Nephron (organoid): ENCODE results near the gene ATXN7L3.
"Not testable (repeated sequence)": the region's sequence is repeated elsewhere in the genome, so short reads cannot be mapped to it uniquely, and the experiment has no call there.

Experiments used
- H3K27ac Mint-ChIP-seq, 3 experiments: 2 replicates each; pipeline ENCODE4 v1.8.0; 2020; ENCODE audit warnings: mixed read lengths in 3 of 3, mild to moderate bottlenecking in 2 of 3, moderate library complexity in 1 of 3
- H3K27me3 Mint-ChIP-seq: 2 replicates; pipeline ENCODE4 v1.8.0; 2021; ENCODE audit warnings: low read depth, mild to moderate bottlenecking, moderate library complexity, mixed read lengths
- H3K36me3 Mint-ChIP-seq: 2 replicates; pipeline ENCODE4 v1.8.0; 2020; ENCODE audit warnings: low read depth, mixed read lengths
- H3K4me1 Mint-ChIP-seq: 2 replicates; pipeline ENCODE4 v1.8.0; 2020; ENCODE audit warnings: mixed read lengths
- H3K4me3 Mint-ChIP-seq, 3 experiments: 2 replicates each; pipeline ENCODE4 v1.8.0; 2020; ENCODE audit warnings: mild to moderate bottlenecking in 3 of 3, mixed read lengths in 3 of 3, moderate library complexity in 2 of 3
- H3K9me3 Mint-ChIP-seq: 2 replicates; pipeline ENCODE4 v1.8.0; 2020; ENCODE audit warnings: mixed read lengths
- TF ChIP-seq, protein P1 (sequence below), 3 experiments: fragments of 200-600 bp; sonication (generic); IDR thresholded peaks; one replicate each; pipeline ENCODE4 v1.5.0; 2021; ENCODE audit warnings: antibody characterized with exemption in 3 of 3; ENCODE audit not compliant: unreplicated experiment in 3 of 3

The ATXN7L3 gene

DNA sequence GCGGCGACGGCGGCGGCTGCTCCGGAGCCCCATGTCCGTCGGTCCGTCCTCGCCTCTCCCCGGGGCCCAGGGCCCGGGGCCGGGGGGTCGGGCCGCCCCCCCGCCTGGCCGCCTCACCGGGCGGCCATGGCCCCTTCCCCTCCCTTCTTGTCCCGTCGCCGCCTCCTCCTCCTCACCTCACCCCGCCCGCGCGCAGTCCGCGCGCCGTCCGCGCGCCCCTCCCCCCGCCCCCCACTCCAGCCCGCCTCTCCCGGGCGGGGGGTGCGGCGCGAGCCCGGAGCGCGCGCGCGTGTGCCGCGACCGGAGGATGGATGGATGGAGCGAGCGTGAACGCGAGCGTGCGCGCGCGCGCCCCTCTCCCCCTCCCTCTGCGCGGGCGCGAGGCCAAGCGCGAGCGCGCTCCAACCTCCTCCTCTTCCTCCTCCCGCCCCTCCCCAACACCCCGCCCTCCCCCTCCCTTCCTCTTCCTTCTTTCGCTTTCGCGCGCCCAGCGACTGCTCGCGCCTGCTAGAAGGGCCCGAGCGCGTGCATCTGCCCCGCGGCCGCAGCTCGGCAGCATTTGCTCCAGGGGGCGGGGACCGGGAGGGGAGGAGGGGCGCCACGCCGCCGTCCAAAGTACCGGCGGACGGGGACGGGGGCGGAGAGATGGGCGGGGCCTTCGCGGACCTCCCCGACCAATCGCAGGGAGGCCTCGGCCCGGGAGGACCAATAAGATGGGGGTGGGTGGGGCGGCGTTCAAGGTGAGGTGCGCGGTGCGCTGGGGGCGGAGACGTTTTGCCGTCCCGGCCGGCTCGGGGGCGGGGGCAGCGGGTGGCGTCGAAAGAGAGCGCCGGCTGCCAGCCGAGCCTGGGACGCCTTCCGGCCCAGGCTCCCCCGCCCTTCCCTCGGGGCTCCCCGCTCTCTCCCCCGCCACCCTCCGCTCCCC, at the start of gene ATXN7L3:
Gene ATXN7L3, minus strand, starts transcription at position 332 of the 925 bp plus-strand sequence. CDS start 1,814 bp downstream, outside the sequence.
- Mint-ChIP-seq H3K27ac (peak within 1 kb of the TSS; percentile 93 to 99 (median 98)), H3K36me3 (peaks cover 30% of the 10 kb centered on the region), H3K9me3 (no peaks in the 10 kb centered on the region), H3K4me1 (peaks cover 38% of the 10 kb centered on the region), H3K4me3 (peak within 1 kb of the TSS; percentile 93 to 95 (median 94)), H3K27me3 (no peaks in the 10 kb centered on the region)
- TF ChIP-seq, protein P1, sequence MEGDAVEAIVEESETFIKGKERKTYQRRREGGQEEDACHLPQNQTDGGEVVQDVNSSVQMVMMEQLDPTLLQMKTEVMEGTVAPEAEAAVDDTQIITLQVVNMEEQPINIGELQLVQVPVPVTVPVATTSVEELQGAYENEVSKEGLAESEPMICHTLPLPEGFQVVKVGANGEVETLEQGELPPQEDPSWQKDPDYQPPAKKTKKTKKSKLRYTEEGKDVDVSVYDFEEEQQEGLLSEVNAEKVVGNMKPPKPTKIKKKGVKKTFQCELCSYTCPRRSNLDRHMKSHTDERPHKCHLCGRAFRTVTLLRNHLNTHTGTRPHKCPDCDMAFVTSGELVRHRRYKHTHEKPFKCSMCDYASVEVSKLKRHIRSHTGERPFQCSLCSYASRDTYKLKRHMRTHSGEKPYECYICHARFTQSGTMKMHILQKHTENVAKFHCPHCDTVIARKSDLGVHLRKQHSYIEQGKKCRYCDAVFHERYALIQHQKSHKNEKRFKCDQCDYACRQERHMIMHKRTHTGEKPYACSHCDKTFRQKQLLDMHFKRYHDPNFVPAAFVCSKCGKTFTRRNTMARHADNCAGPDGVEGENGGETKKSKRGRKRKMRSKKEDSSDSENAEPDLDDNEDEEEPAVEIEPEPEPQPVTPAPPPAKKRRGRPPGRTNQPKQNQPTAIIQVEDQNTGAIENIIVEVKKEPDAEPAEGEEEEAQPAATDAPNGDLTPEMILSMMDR (IDR thresholded peaks at IDR 0.05; ENCODE audit: unreplicated experiment in 3 of 3), result no peak

- TF ChIP-seq, protein P1 (IDR thresholded peaks at IDR 0.05; ENCODE audit: unreplicated experiment in 3 of 3), result no peak
- Mint-ChIP-seq H3K9me3 (no peaks in the 10 kb centered on the region), H3K27me3 (peaks cover 11% of the 10 kb centered on the region)
Measured at GRCh38 chr17:44247876-44248736, 48.4 kb upstream of the ATXN7L3 start.

GRCh38 chr17:44247440-44247841, 47.8 kb upstream of the ATXN7L3 start:
- Mint-ChIP-seq H3K36me3 (no peaks in the 10 kb centered on the region), H3K9me3 (no peaks in the 10 kb centered on the region), H3K4me1 (peaks cover 33% of the 10 kb centered on the region), H3K4me3 (peak overlapping the region in 2 of 3 experiments; percentile 24 to 27), H3K27me3 (peaks cover 11% of the 10 kb centered on the region), H3K27ac (peak overlapping the region in 2 of 3 experiments; percentile 27 to 48)
- TF ChIP-seq, protein P1 (IDR thresholded peaks at IDR 0.05; ENCODE audit: unreplicated experiment in 3 of 3), result no peak

More at GRCh38 chr17:44247876-44248736, 48.4 kb upstream of the ATXN7L3 start:
- H3K27ac Mint-ChIP-seq, result peak overlapping the region in 1 of 3 experiments; percentile 27
- peaks cover 32% of the 10 kb centered on the region for H3K4me1 Mint-ChIP-seq
- H3K4me3 Mint-ChIP-seq, result no peak overlapping the region
- no peaks in the 10 kb centered on the region for H3K36me3 Mint-ChIP-seq

- H3K4me1 Mint-ChIP-seq, result peaks cover 13% of the 10 kb centered on the region
- H3K9me3 Mint-ChIP-seq, result no peaks in the 10 kb centered on the region
- TF ChIP-seq, protein P1 (IDR thresholded peaks at IDR 0.05; ENCODE audit: unreplicated experiment in 3 of 3), result no peak
- H3K27me3 Mint-ChIP-seq, result no peaks in the 10 kb centered on the region
- no peak overlapping the region for H3K27ac Mint-ChIP-seq
- H3K4me3 Mint-ChIP-seq, result no peak overlapping the region
- H3K36me3 Mint-ChIP-seq, result no peaks in the 10 kb centered on the region
Measured at GRCh38 chr17:44241106-44241624, 41.5 kb upstream of the ATXN7L3 start.

DNA sequence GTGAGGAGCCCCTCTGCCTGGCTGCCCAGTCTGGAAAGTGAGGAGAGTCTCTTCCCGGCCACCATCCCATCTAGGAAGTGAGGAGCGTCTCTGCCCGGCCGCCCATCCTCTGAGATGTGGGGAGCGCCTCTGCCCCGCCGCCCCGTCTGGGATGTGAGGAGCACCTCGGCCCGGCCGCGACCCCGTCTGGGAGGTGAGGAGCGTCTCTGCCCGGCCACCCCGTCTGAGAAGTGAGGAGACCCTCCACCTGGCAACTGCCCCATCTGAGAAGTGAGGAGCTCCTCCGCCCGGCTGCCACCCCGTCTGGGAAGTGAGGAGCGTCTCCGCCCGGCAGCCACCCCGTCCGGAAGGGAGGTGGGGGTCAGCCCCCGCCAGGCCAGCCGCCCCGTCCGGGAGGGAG, 38.2 kb upstream of the ATXN7L3 start:
- H3K4me3 Mint-ChIP-seq, H3K4me1 Mint-ChIP-seq, H3K27ac Mint-ChIP-seq, H3K27me3 Mint-ChIP-seq, H3K9me3 Mint-ChIP-seq, H3K36me3 Mint-ChIP-seq: not testable (repeated sequence)
